Kidney (tissue), 14 donors: Measurements from ENCODE around the gene CALCOCO1. TPM values are rescaled to one million over a fixed set of nuclear protein-coding genes. Genes with fewer than 3 reads are reported as not detected.

Experiments
- DNase-seq, 5 donors: peaks; one replicate each; pipeline ENCODE4 v3.0.0-alpha.2; 2013 to 2020
- FAIRE-seq: peaks from 2 replicates; lab custom pipeline; 2012; peaks lifted over from hg19 to GRCh38; lab: Jason Lieb, UNC
- H3K27ac ChIP-seq, 2 donors: one replicate each; pipeline ENCODE4 v1.7.0; 2013; ENCODE audit warnings: low read depth in 2 of 2, low read length in 2 of 2, inconsistent platforms in 1 of 2
- H3K27me3 ChIP-seq: one replicate; pipeline ENCODE4 v1.7.1; 2013; ENCODE audit warnings: low read length, inconsistent platforms; ENCODE audit not compliant: control insufficient read depth, insufficient read depth
- H3K36me3 ChIP-seq, 3 donors: one replicate each; pipeline versions ENCODE4 v1.7.0 to v1.7.1; 2013; ENCODE audit warnings: low read length in 3 of 3, control low read depth in 1 of 3, inconsistent platforms in 1 of 3; ENCODE audit not compliant: insufficient read depth in 3 of 3, control insufficient read depth in 2 of 3
- H3K4me1 ChIP-seq, 3 donors: one replicate each; pipeline versions ENCODE4 v1.7.0 to v1.7.1; 2013; ENCODE audit warnings: low read length in 3 of 3, inconsistent platforms in 1 of 3, low read depth in 1 of 3; ENCODE audit not compliant: control insufficient read depth in 2 of 3, insufficient read depth in 2 of 3
- H3K4me3 ChIP-seq, 3 donors: one replicate each; pipeline versions ENCODE4 v1.7.0 to v1.8.1; 2013; ENCODE audit warnings: low read length in 3 of 3, control low read depth in 1 of 3, inconsistent platforms in 1 of 3
- H3K9ac ChIP-seq, 3 donors: one replicate each; pipeline versions ENCODE4 v1.7.0 to v1.7.1; 2013; ENCODE audit warnings: low read length in 3 of 3, control low read depth in 1 of 3, inconsistent platforms in 1 of 3
- H3K9me3 ChIP-seq, 3 donors: one replicate each; pipeline versions ENCODE4 v1.7.0 to v1.7.1; 2013; ENCODE audit warnings: low read length in 3 of 3, control low read depth in 1 of 3, inconsistent platforms in 1 of 3; ENCODE audit not compliant: control insufficient read depth in 2 of 3, insufficient read depth in 1 of 3
- intact Hi-C: fragments of 100-400 bp; cut with DNase I; formaldehyde crosslinking; loops from one replicate; pipeline ENCODE4 v1.11.1; 2022
- polyA plus RNA-seq: library from polyadenylated mRNA; stranded (reverse); fragments of 350-450 nt; fragmentation: Illumina TruSeq; extraction: RNeasy Lipid Tissue Mini Kit (QIAGEN cat#74804); gene quantifications from one replicate; pipeline ENCODE4 v1.2.3, GENCODE V29; 2014; ENCODE audit warnings: low read depth, low replicate concordance; ENCODE audit not compliant: insufficient read depth
- total RNA-seq: library from RNA; stranded (reverse); fragmentation: NEBNext Ultra II Directional; extraction: Animal tissue kit (Norgen Biotek cat#: 25700); gene quantifications from one replicate; pipeline ENCODE4 v1.2.1, GENCODE V29; 2021
- TF ChIP-seq, protein P1 (sequence below): IDR thresholded peaks from 3 replicates; pipeline ENCODE4 v1.5.1; 2012; ENCODE audit warnings: mild to moderate bottlenecking, moderate library complexity, borderline replicate concordance; ENCODE audit not compliant: insufficient read depth; ENCODE audit errors: extremely low read depth
- donor health status: control.
- donor health status: control.
- donor health status: control.
- donor health status: control.
- donor health status: control.
- donor health status: DM: yes; HTN: yes; CAD: no.
- donor health status: Normal renal cell carcinoma (clear cell type).

The CALCOCO1 gene
- total and polyA plus RNA-seq, 2 donors from 2014 or later: 82.2 to 109 TPM

- no peaks in the 10 kb centered on the region for H3K9me3 ChIP-seq
- FAIRE-seq (no peak), DNase-seq (peak in 2 of 5 donors; percentile 80 to 82)
- intact Hi-C loops: no loop called here
- TF ChIP-seq, protein P1, sequence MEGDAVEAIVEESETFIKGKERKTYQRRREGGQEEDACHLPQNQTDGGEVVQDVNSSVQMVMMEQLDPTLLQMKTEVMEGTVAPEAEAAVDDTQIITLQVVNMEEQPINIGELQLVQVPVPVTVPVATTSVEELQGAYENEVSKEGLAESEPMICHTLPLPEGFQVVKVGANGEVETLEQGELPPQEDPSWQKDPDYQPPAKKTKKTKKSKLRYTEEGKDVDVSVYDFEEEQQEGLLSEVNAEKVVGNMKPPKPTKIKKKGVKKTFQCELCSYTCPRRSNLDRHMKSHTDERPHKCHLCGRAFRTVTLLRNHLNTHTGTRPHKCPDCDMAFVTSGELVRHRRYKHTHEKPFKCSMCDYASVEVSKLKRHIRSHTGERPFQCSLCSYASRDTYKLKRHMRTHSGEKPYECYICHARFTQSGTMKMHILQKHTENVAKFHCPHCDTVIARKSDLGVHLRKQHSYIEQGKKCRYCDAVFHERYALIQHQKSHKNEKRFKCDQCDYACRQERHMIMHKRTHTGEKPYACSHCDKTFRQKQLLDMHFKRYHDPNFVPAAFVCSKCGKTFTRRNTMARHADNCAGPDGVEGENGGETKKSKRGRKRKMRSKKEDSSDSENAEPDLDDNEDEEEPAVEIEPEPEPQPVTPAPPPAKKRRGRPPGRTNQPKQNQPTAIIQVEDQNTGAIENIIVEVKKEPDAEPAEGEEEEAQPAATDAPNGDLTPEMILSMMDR: no peak
- peaks cover 0 to 11% (median 3%) of the 10 kb centered on the region in 3 donors for H3K4me1 ChIP-seq
- no peaks in the 10 kb centered on the region for H3K36me3 ChIP-seq
- H3K9ac ChIP-seq: no peak overlapping the region
- H3K27ac ChIP-seq: peak overlapping the region in 1 of 2 donors; percentile 11
- peak overlapping the region in 1 of 3 donors; percentile 35 for H3K4me3 ChIP-seq
- peaks cover 22% of the 10 kb centered on the region for H3K27me3 ChIP-seq
These were observed 11.4 kb upstream of the CALCOCO1 start for GRCh38 chr12:53738406-53739213.

- TF ChIP-seq, protein P1: no peak
- peak overlapping the region in 1 of 3 donors; percentile 35 for H3K4me3 ChIP-seq
- no peak for DNase-seq
- H3K36me3 ChIP-seq: no peaks in the 10 kb centered on the region
- H3K9me3 ChIP-seq: no peaks in the 10 kb centered on the region
- FAIRE-seq: no peak
- no peak overlapping the region for H3K27ac ChIP-seq
- intact Hi-C loops: no loop called here
- no peak overlapping the region for H3K9ac ChIP-seq
- H3K4me1 ChIP-seq: peaks cover 0 to 11% (median 3%) of the 10 kb centered on the region in 3 donors
- peaks cover 22% of the 10 kb centered on the region for H3K27me3 ChIP-seq
These were observed 10.7 kb upstream of the CALCOCO1 start for GRCh38 chr12:53737951-53738405.

DNA sequence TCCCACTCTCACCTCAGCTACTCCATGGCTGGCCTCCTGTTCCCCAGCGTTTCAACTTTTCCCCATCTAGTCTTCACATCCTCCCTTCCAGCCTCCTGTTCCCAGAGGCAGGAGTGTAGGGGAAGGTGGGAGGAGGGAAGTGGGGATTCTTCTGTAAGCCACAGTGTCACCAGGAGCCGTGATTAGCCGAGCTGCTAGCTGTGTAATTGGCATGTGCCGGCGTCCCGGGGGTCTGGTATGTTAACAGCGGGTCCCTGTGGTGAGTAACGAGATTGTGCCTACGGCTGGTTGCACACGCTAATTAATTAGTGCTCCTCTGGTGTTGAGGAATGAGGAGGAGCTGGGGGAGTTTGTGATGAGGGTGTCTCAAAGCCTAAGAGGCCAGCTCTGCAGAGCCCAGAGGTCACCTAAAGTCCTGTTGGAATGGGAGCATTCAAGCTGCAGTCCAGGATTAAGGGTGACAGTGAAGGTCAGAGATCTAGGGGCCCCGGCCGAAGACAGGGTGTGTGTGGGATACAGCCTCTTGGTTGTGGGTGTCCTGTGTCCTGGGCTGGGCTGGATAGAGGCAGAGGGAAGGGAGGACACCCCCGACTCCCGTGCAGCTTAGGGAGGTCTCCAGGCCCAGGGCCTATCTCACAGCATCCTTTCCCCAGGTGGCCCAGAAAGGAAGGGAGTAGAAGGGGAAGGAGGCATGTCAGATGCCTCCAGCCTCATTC is 10.0 kb upstream of the CALCOCO1 start:
- TF ChIP-seq, protein P1: no peak
- Histone ChIP-seq H3K4me1 (peaks cover 0 to 11% (median 3%) of the 10 kb centered on the region in 3 donors), H3K27ac (no peak overlapping the region), H3K36me3 (no peaks in the 10 kb centered on the region), H3K27me3 (peaks cover 22% of the 10 kb centered on the region), H3K9ac (no peak overlapping the region), H3K9me3 (no peaks in the 10 kb centered on the region), H3K4me3 (no peak overlapping the region)
- peak in 4 of 5 donors; percentile 82 to 90 (median 84) for DNase-seq
- FAIRE-seq: no peak
- intact Hi-C loops: no loop called here
